Loucy (cell line): ENCODE measurements around the gene SNX25.
"Not testable (repeated sequence)": the region's sequence is repeated elsewhere in the genome, so short reads cannot be mapped to it uniquely, and the experiment has no call there.

Experiments
- H2AFZ ChIP-seq: fragments of 200-600 bp; sonication (generic); 2 replicates; pipeline ENCODE4 v1.6.0; 2016; ENCODE audit warnings: antibody characterized with exemption, mild to moderate bottlenecking, low read length, moderate library complexity
- H3F3A ChIP-seq: fragments of 200-600 bp; 2 replicates; pipeline ENCODE4 v1.6.0; 2016; ENCODE audit warnings: antibody characterized with exemption, low read depth, mild to moderate bottlenecking
- H3K27me3 ChIP-seq: fragments of 200-600 bp; sonication (generic); 2 replicates; pipeline ENCODE4 v1.6.1; 2014; ENCODE audit warnings: low read length, mild to moderate bottlenecking; ENCODE audit not compliant: insufficient read depth, poor library complexity, severe bottlenecking
- H3K36me3 ChIP-seq: fragments of 200-600 bp; sonication (generic); 2 replicates; pipeline ENCODE4 v1.6.1; 2016; ENCODE audit warnings: low read length; ENCODE audit not compliant: insufficient read depth
- H3K4me1 ChIP-seq: fragments of 200-600 bp; sonication (generic); 2 replicates; pipeline ENCODE4 v1.5.1; 2014; ENCODE audit warnings: low read length, mild to moderate bottlenecking; ENCODE audit not compliant: insufficient read depth, poor library complexity, severe bottlenecking
- H3K4me2 ChIP-seq: fragments of 200-600 bp; sonication (generic); 2 replicates; pipeline ENCODE4 v1.6.0; 2014; ENCODE audit warnings: antibody characterized with exemption, low read length, low read depth, mild to moderate bottlenecking; ENCODE audit not compliant: poor library complexity, severe bottlenecking
- H3K4me3 ChIP-seq: fragments of 200-600 bp; sonication (generic); 2 replicates; pipeline ENCODE4 v1.5.1; 2014; ENCODE audit warnings: low read length, mild to moderate bottlenecking, mixed read lengths; ENCODE audit not compliant: poor library complexity, severe bottlenecking
- H3K79me2 ChIP-seq: fragments of 200-600 bp; sonication (generic); 2 replicates; pipeline ENCODE4 v1.6.1; 2014; ENCODE audit warnings: low read length; ENCODE audit not compliant: insufficient read depth
- H3K9ac ChIP-seq: fragments of 200-600 bp; sonication (generic); 2 replicates; pipeline ENCODE4 v1.6.0; 2014; ENCODE audit warnings: mild to moderate bottlenecking, low read depth, low read length, moderate library complexity; ENCODE audit not compliant: poor library complexity, severe bottlenecking
- H3K9me2 ChIP-seq: fragments of 200-600 bp; sonication (generic); replicated peaks from 2 replicates; pipeline ENCODE4 v1.6.1; 2016; ENCODE audit warnings: low read depth, low read length, mixed read lengths
- H3K9me3 ChIP-seq: fragments of 200-600 bp; sonication (generic); 2 replicates; pipeline ENCODE4 v1.6.1; 2014; ENCODE audit warnings: mild to moderate bottlenecking, antibody characterized with exemption, low read length, low read depth; ENCODE audit not compliant: insufficient read depth
- H4K20me1 ChIP-seq: fragments of 200-600 bp; sonication (generic); 2 replicates; pipeline ENCODE4 v1.6.0; 2014; ENCODE audit warnings: antibody characterized with exemption, low read length, mild to moderate bottlenecking; ENCODE audit not compliant: insufficient read depth, poor library complexity, severe bottlenecking
- EZH2phosphoT487 ChIP-seq: fragments of 200-600 bp; IDR thresholded peaks from 2 replicates; pipeline ENCODE4 v1.6.1; 2018; ENCODE audit warnings: antibody characterized with exemption, mild to moderate bottlenecking, moderate library complexity, borderline replicate concordance
- TF ChIP-seq, protein P1 (sequence below): fragments of 200-600 bp; sonication (generic); conservative IDR thresholded peaks from 2 replicates; pipeline ENCODE4 v1.5.1; 2014; ENCODE audit warnings: mild to moderate bottlenecking, antibody characterized with exemption, low read length

SNX25 gene

DNA sequence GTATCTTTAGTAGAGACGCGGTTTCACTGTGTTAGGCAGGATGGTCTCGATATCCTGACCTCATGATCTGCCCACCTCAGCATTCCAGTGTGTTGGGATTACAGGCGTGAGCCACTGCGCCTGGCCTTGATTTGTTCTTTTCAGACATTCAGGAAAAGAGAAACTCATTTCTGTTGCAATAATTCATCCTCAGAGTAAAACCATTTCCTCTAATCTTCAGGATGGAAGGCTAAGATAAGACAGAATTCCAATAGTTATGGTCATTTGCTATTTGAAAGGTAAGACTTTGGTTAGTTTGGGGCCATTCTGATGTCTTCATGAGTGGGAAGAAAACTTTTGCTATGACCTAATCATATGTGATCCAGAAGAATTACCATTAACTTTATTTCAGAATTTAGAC lies 103.3 kb downstream of the SNX25 start:
- Histone ChIP-seq H4K20me1 (no peaks in the 10 kb centered on the region), H3K4me1 (no peaks in the 10 kb centered on the region), H3K4me3 (no peak overlapping the region), H3K9me2 (no peaks in the 10 kb centered on the region), H2AFZ (no peak overlapping the region), H3K9me3 (no peaks in the 10 kb centered on the region), H3K9ac (no peak overlapping the region), H3K36me3 (no peaks in the 10 kb centered on the region), H3F3A (no peaks in the 10 kb centered on the region), H3K27me3 (no peaks in the 10 kb centered on the region), H3K4me2 (no peak overlapping the region), H3K79me2 (no peaks in the 10 kb centered on the region)
- TF ChIP-seq, protein P1, sequence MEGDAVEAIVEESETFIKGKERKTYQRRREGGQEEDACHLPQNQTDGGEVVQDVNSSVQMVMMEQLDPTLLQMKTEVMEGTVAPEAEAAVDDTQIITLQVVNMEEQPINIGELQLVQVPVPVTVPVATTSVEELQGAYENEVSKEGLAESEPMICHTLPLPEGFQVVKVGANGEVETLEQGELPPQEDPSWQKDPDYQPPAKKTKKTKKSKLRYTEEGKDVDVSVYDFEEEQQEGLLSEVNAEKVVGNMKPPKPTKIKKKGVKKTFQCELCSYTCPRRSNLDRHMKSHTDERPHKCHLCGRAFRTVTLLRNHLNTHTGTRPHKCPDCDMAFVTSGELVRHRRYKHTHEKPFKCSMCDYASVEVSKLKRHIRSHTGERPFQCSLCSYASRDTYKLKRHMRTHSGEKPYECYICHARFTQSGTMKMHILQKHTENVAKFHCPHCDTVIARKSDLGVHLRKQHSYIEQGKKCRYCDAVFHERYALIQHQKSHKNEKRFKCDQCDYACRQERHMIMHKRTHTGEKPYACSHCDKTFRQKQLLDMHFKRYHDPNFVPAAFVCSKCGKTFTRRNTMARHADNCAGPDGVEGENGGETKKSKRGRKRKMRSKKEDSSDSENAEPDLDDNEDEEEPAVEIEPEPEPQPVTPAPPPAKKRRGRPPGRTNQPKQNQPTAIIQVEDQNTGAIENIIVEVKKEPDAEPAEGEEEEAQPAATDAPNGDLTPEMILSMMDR = no peak
- no peak for TF ChIP-seq EZH2phosphoT487

DNA sequence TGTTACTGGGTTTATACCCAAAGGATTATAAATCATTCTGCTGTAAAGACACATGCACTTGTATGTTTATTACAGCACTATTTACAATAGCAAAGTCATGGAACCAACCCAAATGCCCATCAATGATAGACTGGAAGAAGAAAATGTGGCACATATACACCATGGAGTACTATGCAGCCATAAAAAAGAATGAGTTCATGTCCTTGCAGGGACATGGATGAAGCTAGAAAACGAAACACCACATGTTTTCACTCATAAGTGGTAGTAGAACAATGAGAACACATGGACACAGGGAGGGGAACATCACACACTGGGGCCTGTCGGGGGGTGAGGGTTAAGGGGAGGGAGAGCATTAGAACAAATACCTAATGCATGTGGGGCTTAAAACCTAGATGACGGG lies 108.1 kb downstream of the SNX25 start:
- not testable (repeated sequence) for H3K9me3 ChIP-seq, H3F3A ChIP-seq, H2AFZ ChIP-seq, H3K36me3 ChIP-seq, H3K4me2 ChIP-seq, H3K4me3 ChIP-seq, H3K79me2 ChIP-seq, H3K4me1 ChIP-seq, H4K20me1 ChIP-seq, H3K9ac ChIP-seq, H3K27me3 ChIP-seq, H3K9me2 ChIP-seq

DNA sequence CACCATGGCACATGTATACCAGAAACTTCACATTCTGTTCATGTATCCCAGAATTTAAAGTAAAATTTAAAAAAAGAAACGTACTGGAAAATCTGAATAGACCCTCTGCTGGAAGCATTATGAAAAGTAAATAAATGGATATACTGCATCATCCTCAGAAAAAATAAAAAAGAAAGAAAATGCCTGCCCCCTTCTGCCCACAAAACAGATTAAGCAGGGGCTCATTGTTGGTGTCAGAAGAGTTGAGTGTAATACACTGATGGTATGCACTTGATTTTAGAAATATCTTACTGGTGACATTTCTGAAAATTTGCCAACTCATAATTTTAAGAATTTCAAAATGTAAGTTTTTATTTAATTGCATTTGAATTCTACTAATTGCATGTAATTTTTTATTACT lies 108.5 kb downstream of the SNX25 start:
- no peak overlapping the region for H2AFZ ChIP-seq
- H3F3A ChIP-seq = no peaks in the 10 kb centered on the region
- no peak for TF ChIP-seq EZH2phosphoT487
- TF ChIP-seq, protein P1 = no peak
- peaks cover 6% of the 10 kb centered on the region for H3K4me1 ChIP-seq
- H3K36me3 ChIP-seq = no peaks in the 10 kb centered on the region
- no peaks in the 10 kb centered on the region for H3K27me3 ChIP-seq
- H3K9ac ChIP-seq = no peak overlapping the region
- no peaks in the 10 kb centered on the region for H4K20me1 ChIP-seq
- no peaks in the 10 kb centered on the region for H3K79me2 ChIP-seq
- no peak overlapping the region for H3K4me2 ChIP-seq
- H3K9me3 ChIP-seq = no peaks in the 10 kb centered on the region
- H3K4me3 ChIP-seq = no peak overlapping the region
- H3K9me2 ChIP-seq = no peaks in the 10 kb centered on the region

DNA sequence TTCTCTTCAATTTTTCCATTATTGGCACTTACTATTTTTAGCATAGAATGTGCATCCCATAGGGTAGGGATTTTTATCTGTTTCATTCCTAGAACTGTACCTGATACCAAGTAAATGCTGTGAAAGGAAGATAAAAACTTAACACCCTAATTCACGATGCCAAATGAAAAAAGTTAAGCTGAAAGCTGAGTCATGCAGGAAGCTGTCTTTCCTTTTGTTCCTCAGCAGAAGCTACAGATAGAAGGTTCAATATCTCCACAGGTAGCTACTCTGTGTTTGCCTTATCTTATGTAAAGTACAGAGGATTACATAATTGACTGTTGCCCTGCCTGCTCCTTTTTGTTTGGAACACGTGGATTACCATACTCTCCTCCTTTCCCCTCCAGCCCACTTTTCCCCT lies 109.3 kb downstream of the SNX25 start:
- Histone ChIP-seq H3K9me2 (no peaks in the 10 kb centered on the region), H3K36me3 (no peaks in the 10 kb centered on the region), H3K4me3 (no peak overlapping the region), H3K27me3 (no peaks in the 10 kb centered on the region), H3K4me1 (peaks cover 6% of the 10 kb centered on the region), H3K79me2 (no peaks in the 10 kb centered on the region), H3K9me3 (no peaks in the 10 kb centered on the region), H3F3A (no peaks in the 10 kb centered on the region), H3K9ac (no peak overlapping the region), H2AFZ (no peak overlapping the region), H3K4me2 (peak overlapping the region; percentile 40), H4K20me1 (no peaks in the 10 kb centered on the region)
- TF ChIP-seq, protein P1 = no peak
- TF ChIP-seq EZH2phosphoT487 = no peak
